GM21723 (cell line): ENCODE results near the gene ALS2CL.

ENCODE experiments used
- ATAC-seq: cut with Tn5 transposase; IDR thresholded peaks from one replicate; pipeline ENCODE4 v1.9.1; 2021; ENCODE audit warnings: mild to moderate bottlenecking, moderate library complexity; ENCODE audit not compliant: unreplicated experiment

Gene ALS2CL

GRCh38 chr3:46643701-46644100 lies 49.8 kb downstream of the ALS2CL start:
- no peak for ATAC-seq

DNA sequence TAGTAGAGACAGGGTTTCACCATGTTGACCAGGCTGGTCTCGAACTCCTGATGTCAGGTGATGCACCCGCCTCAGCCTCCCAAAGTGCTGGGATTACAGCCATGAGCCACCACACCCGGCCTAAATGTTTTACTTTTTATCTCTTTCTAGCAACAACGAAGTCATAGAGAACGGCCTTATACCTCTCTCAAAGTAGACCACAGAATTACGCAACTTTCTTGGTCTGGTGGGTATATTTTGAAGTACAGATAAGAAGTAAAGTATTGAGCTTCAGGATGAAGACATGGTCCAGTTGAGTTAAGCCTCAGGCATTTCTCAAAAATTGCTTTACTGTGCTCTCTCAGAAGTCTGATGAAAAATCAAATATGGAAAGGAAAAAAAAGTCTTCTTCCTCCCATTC lies 50.5 kb downstream of the ALS2CL start:
- ATAC-seq = no peak

DNA sequence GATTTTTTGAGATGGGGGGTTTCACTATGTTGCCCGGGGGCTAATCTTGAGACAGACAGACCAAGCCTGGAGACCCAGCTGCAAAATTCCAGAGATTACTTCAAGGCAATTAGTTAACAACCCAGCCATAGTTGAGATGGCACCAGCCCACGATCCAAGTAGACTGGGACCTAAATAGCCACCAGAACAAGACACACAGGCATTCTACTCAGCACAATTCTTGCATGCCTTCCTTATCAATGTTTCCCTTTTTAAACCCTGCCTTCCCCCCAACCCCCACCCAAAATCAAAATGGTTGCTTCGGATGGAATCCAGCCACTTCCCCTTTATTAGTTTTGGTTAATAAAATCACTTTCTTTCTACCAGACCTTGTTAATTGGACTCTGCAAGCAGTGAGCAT lies 52.6 kb downstream of the ALS2CL start:
- ATAC-seq = no peak

GRCh38 chr3:46639221-46639620 lies 54.3 kb downstream of the ALS2CL start:
- ATAC-seq = no peak

DNA sequence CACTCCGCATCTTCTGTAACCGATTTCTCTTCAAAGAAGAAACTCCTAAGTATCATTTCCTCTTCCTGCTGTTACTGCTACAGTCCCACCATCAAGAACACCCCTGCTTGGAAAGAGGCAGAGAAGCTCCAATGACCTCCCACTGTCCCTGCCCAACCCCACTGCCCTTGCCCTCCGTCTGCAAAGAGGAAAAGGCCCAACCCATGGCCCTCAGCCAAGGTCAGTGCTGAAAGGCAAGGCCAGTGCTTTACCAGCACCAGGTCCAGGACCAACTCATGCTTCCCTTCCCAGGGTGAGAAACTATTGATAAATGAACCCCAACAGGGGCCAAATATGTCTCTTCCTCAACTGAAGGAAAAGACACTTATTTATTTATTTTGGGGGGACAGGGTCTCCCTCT lies 58.6 kb downstream of the ALS2CL start:
- no peak for ATAC-seq

- ATAC-seq = no peak
Observed at GRCh38 chr3:46632792-46633191, 60.7 kb downstream of the ALS2CL start.

GRCh38 chr3:46629551-46630517 lies 63.6 kb downstream of the ALS2CL start:
- peak; percentile 86 for ATAC-seq

DNA sequence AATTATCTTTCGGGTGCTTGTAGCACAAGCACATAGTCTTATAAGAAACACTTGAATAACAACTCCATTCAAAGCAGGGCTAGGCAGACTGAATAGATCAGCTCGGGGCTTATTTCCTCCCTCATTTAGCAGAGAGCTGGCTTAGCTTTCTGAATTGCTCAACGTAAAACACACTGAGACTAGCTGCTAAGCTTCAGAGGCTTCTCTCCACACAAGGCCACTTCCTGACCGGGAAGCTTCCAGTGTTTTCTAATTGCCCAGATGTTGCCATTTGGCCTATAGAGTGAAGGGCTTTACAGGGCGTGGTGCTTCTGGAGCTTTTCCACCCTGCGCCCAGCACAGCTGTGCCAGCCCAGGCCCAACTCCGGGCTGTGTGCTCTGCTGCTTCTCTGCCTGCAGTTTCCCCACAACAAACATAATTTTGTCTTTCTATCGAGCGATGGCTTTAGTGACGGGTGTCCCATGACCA lies 64.5 kb downstream of the ALS2CL start:
- ATAC-seq = no peak

DNA sequence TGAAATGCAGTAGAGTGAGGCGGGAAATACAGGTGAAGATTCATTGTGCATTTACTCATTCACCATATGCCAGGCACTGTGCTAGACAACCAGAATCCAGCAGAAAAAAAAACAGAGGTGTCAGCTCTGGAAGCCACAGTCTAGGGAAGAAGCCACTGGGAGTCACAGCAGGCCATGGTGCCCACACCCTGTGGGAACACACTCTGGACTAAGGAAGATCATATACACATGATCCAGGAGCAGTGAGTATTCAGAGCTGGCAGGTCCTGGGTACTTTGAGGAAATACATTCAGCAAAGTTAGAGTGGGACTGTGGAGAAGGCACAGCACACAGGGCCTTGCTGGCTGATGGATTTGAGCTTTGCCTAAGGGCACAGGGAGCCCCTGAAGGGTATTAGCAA lies 66.4 kb downstream of the ALS2CL start:
- ATAC-seq = no peak

GRCh38 chr3:46626039-46626438 lies 67.4 kb downstream of the ALS2CL start:
- ATAC-seq = no peak

DNA sequence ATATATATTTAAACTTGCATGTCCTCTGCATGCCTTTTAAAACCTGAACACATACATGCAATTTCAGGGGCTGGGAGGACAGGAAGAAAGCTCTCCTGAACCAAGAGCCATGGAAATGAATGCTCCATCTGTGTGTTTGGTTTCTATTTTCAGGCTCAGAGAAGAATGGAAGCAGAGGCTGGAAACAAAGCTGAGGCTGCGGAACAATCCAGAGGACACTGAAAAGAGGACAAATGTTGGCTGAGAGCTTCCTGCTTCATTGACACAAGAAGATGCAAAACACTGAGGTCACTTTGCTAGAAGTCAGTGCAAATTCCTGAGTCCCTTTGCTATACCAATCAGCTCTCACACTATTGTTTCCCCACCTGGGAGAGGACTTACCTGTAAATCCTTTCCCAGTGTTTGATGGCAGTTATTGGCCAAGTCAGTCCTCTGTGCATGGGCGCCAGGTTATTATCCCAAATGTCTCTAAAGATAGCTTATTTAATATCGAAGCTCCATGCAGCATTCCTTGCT lies 68.4 kb downstream of the ALS2CL start:
- no peak for ATAC-seq

DNA sequence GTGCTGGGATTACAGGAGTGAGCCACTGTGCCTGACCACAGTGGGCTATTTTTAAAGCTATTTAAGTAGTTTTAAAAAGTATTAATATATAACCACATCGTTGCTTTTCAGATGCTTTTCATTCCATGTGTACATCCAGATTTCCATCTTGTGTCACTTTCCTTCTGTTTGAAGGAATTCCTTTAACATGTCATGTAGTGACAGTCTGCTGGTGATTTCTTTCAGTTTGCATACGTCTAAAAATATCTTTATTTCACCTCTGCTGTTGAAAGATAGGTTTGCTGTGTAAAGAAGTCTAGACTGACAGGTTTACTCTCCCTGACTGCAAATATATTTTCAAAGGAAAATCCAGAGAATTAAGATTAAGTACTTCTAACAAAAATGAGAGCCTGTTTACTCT lies 68.9 kb downstream of the ALS2CL start:
- ATAC-seq = no peak

DNA sequence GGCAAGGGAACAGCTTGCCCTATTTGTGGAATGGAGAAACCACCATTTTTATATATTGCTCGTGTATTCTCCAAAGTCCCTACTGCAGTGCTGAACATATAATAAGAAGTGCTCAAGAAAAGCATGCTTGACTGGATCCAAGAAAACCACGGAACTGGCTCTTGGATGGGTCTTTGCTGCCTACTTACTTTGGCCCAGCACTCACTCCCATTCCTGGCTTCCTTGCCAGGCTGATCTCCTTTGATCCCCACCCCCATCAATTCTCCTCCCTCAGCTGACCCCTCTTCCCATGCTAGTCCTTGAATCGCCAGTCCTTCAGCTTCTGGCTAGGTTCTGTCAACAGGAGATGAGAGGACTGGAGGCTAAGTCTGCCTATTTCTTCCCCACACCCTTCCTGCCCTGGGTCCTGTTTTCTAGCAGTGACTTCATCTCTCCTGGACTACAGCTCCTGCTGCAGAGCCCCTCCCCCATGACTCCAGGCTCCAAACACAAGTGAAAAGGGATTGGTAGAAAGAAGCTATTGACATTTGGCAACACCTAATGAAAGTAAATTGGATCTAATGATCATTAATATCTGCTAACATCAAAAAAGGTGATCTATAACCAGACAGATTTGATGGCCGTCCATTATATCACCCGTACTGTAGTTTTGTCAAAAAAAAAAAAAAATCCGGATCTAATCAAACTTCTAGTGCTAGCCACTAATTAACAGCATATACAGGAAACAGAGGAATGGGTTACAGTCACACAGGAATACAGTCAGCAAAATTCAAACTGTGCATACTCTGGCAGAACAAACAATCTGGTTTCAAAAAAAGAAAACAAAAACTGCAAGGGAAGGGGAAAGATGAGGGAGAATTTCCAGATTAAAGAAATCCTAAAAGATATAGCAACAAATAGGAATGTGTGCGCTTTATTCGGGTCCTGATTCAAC lies 73.4 kb downstream of the ALS2CL start:
- ATAC-seq = no peak
